Cardiac muscle cell (in vitro differentiated cells and primary cell): ENCODE measurements around the gene P4HA2. TPM values are rescaled to one million over a fixed set of nuclear protein-coding genes. Genes with fewer than 3 reads are reported as not detected.
A peak's percentile ranks its signal among the peaks of the same experiment; 100 is the strongest.

Experiments
- DNase-seq, 2 donors: peaks; one replicate each; pipeline versions ENCODE4 v3.0.0 to v3.0.0-alpha.2; 2010 to 2017; ENCODE audit warnings: low read depth in 1 of 2, low spot score in 1 of 2
- H3K27ac ChIP-seq: fragments of 200-600 bp; sonication (generic); 2 replicates; pipeline ENCODE4 v1.5.1; 2016
- H3K27me3 ChIP-seq: fragments of 200-600 bp; sonication (generic); 2 replicates; pipeline ENCODE4 v1.6.0; 2016; ENCODE audit warnings: control low read depth
- H3K36me3 ChIP-seq: fragments of 200-600 bp; sonication (generic); 2 replicates; pipeline ENCODE4 v1.5.1; 2016; ENCODE audit warnings: control low read depth
- H3K4me1 ChIP-seq: fragments of 200-600 bp; sonication (generic); 2 replicates; pipeline ENCODE4 v1.8.1; 2017; ENCODE audit warnings: low read depth, mild to moderate bottlenecking, mixed run types
- H3K4me3 ChIP-seq: fragments of 200-600 bp; sonication (generic); 2 replicates; pipeline ENCODE4 v1.5.1; 2016; ENCODE audit warnings: mild to moderate bottlenecking
- H3K9me3 ChIP-seq: fragments of 200-600 bp; sonication (generic); 2 replicates; pipeline ENCODE4 v1.5.1; 2017; ENCODE audit warnings: low read depth, mild to moderate bottlenecking, control low read depth
- polyA plus RNA-seq: library from polyadenylated mRNA; unstranded; fragments of >200 nt; fragmentation: Nextera tagmentation; extraction: Ambion mirVana; gene quantifications from 2 replicates; pipeline ENCODE4 v1.2.1, GENCODE V29; 2016
- total RNA-seq: library from RNA; depleted of rRNA; stranded (reverse); fragments of >200 nt; gene quantifications from 2 replicates; pipeline ENCODE4 v1.2.3, GENCODE V29; 2016
- TF ChIP-seq, protein P1 (sequence below): IDR thresholded peaks from 2 replicates; pipeline ENCODE4 v1.5.1; 2012; ENCODE audit warnings: low read depth, mild to moderate bottlenecking, low read length

The P4HA2 gene
- total and polyA plus RNA-seq, 2 experiments from 2014 or later, result 41.0 to 65.5 TPM

DNA sequence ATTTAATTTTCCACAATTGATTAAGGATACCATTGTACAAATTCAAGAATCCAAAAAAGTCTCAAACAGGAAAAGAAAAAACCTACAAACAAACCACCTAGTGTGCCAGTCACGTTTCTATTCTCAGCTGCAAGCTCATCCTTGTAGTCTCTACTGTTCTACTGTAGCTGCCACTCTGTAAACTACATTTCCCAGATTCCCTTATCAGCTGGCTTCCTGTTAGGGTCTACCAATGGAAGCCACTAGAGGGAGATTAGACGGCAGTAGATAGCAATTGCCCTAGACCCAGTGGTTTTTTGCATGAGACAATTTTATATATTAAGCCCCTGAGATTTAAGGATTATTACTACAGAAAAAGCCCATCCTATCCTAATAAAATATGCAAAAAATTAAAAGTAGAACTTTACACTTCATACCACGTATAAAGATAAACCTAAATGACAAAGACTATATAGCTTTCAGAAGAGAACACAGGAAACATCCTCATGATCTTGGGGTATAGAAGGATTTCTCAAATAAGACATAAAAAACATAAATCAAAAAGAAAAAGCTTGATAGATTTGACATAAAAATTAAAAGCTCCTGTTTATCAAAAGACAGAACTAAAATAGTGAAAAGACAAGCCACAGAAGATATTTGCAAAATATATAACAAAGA lies 37.4 kb downstream of the P4HA2 start:
- no peaks in the 10 kb centered on the region for H3K27me3 ChIP-seq

DNA sequence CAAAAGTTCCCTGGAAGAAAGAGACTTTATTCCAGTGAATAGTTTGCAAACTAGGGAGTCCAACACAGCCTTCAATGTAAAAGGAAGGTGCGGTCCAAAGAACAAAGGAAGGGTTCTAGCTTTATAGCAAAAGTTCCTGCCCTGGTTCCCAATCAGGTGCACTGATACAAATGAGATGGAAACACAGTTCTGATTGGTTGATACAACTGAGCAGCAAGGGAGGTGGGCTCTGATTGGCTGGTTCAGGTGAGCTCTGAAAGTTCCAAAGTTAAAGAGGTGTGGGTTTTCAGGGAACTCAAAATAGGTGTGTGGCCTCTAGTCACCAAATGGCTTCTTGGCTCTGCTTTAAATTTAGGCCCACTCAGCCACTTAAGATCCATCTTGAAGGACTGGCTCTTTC lies 43.1 kb downstream of the P4HA2 start:
- no peak for DNase-seq
- Histone ChIP-seq H3K4me3 (no peak overlapping the region), H3K36me3 (no peaks in the 10 kb centered on the region), H3K27me3 (no peaks in the 10 kb centered on the region), H3K9me3 (no peaks in the 10 kb centered on the region), H3K4me1 (no peaks in the 10 kb centered on the region), H3K27ac (no peak overlapping the region)
- TF ChIP-seq, protein P1, sequence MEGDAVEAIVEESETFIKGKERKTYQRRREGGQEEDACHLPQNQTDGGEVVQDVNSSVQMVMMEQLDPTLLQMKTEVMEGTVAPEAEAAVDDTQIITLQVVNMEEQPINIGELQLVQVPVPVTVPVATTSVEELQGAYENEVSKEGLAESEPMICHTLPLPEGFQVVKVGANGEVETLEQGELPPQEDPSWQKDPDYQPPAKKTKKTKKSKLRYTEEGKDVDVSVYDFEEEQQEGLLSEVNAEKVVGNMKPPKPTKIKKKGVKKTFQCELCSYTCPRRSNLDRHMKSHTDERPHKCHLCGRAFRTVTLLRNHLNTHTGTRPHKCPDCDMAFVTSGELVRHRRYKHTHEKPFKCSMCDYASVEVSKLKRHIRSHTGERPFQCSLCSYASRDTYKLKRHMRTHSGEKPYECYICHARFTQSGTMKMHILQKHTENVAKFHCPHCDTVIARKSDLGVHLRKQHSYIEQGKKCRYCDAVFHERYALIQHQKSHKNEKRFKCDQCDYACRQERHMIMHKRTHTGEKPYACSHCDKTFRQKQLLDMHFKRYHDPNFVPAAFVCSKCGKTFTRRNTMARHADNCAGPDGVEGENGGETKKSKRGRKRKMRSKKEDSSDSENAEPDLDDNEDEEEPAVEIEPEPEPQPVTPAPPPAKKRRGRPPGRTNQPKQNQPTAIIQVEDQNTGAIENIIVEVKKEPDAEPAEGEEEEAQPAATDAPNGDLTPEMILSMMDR, result no peak

More for the DNA sequence above, 37.4 kb downstream of the P4HA2 start:
- Histone ChIP-seq H3K27ac (no peak overlapping the region), H3K4me1 (peaks cover 3% of the 10 kb centered on the region), H3K36me3 (peaks cover 4% of the 10 kb centered on the region), H3K9me3 (no peaks in the 10 kb centered on the region), H3K4me3 (no peak overlapping the region)
- DNase-seq, result peak; percentile 70 to 79
- TF ChIP-seq, protein P1, result peak; percentile 83

DNA sequence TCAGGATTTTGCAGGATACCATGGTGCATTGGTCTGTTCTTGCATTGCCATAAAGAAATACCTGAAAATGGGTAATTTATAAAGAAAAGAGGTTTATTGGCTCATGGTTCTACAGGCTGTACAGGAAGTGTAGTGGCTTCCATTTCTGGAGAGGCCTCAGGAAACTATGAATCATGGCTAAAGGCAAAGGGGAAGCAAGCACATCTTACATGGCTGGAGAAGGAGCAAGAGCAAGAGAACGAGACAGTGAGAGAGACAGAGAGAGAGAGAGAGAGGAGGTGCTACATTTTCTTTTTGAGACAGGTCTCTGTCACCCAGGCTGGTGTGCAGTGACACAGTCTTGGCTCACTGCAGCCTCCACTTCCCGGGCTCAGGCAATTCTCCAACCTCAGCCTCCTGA lies 43.9 kb downstream of the P4HA2 start:
- H3K4me1 ChIP-seq, result no peaks in the 10 kb centered on the region
- no peaks in the 10 kb centered on the region for H3K27me3 ChIP-seq
- peak in 1 of 2 donors; percentile 34 for DNase-seq
- H3K36me3 ChIP-seq, result no peaks in the 10 kb centered on the region
- H3K4me3 ChIP-seq, result no peak overlapping the region
- H3K27ac ChIP-seq, result no peak overlapping the region
- H3K9me3 ChIP-seq, result no peaks in the 10 kb centered on the region
- TF ChIP-seq, protein P1, result no peak

DNA sequence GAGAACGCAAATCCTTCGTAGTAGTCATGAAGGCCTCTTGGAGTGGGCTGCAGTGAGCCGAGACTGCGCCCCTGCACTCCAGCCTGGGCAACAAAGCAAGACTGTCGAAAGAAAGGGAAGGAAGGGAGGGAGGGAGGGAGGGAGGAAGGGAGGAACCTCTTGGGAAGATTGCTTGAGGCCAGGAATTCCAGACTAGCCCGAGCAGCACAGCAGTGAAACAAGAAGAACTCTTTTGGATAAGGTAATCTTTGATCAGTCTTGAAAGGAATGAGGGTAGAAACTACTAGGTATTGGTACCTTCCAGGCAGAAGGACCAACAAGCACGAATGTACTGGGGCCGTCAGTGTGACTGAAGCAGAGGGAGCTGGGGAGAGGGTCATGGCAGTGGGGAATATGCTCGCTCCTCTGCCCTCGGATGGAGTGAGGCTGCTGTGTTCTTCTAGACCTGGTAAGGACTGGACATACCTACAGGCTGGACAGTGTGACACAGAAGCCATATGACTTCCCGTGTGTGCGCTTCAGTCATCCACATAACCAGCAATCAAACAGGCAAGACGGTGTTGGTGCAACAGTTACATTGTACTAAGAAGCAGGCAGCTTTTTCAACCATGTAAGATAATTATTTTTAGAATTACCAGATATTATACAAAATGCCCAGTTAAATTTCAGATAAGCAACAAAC lies 45.2 kb downstream of the P4HA2 start:
- TF ChIP-seq, protein P1, result no peak
- Histone ChIP-seq H3K27ac (no peak overlapping the region), H3K4me1 (no peaks in the 10 kb centered on the region), H3K27me3 (no peaks in the 10 kb centered on the region), H3K36me3 (no peaks in the 10 kb centered on the region), H3K4me3 (no peak overlapping the region), H3K9me3 (no peaks in the 10 kb centered on the region)
- DNase-seq, result peak in 1 of 2 donors; percentile 42

DNA sequence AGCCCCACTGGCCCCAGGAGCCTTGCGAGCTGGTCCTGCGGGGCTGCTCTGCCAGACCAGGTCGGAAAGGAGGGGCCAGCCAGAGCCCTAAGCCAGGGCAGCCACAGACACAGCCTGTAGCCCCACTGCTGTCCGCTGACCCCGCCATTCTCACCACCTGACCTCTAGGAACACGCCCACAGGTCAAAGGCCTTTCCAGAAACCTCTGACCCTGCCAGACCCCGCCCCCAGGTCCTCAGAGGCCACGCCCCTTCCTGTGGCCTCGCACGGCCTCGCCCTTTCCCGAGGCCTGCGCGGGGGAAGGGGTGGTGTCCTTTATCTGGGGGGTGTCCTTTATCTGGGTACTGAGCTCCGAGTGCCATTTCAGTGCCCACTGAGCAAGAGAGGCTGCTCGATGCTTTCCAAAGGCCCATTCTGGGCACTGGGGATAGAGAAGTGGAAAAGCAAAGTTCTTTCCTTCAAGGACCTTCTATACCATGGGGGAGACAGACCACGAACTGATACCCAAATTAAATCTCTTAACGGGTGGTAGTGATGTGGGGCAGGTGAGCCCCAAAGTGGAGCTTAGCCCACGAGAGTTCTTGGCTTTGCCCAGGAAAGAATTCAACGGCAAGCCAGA lies 46.5 kb downstream of the P4HA2 start:
- Histone ChIP-seq H3K36me3 (no peaks in the 10 kb centered on the region), H3K4me1 (no peaks in the 10 kb centered on the region), H3K27ac (no peak overlapping the region), H3K4me3 (no peak overlapping the region), H3K9me3 (no peaks in the 10 kb centered on the region), H3K27me3 (no peaks in the 10 kb centered on the region)
- TF ChIP-seq, protein P1, result no peak
- no peak for DNase-seq
